ENCODE results near the gene SH3PXD2A. TPM values are rescaled to one million over a fixed set of nuclear protein-coding genes. Genes with fewer than 3 reads are reported as not detected.

Gene SH3PXD2A
- total RNA-seq, 1 experiment from 2014 or later: 54.9 TPM

GRCh38 chr10:103548006-103548405, 307.4 kb downstream of the SH3PXD2A start:
- BruUV-seq (replicated peaks): no TSS peak
- CTCF ChIA-PET: no interaction called here
- Histone ChIP-seq H3K27ac (ENCODE audit: low read depth, low read length, poor library complexity, severe bottlenecking) (no peak overlapping the region), H3K4me3 (ENCODE audit: low read depth, low read length, poor library complexity, severe bottlenecking) (no peak overlapping the region), H3K9me3 (ENCODE audit: low read depth, low read length, poor library complexity, severe bottlenecking) (no peaks in the 10 kb centered on the region), H3K36me3 (ENCODE audit: insufficient read depth, low read length, poor library complexity, severe bottlenecking) (no peaks in the 10 kb centered on the region), H3K4me1 (ENCODE audit: insufficient read depth, low read length, poor library complexity, severe bottlenecking) (peaks cover 20% of the 10 kb centered on the region), H3K27me3 (replicated peaks; ENCODE audit: insufficient read depth, low read depth, low read length, poor library complexity) (no peaks in the 10 kb centered on the region)
- TF ChIP-seq CTCF (conservative IDR thresholded peaks at IDR 0.05; ENCODE audit: low read depth, low read length): no peak
- no peak for TF ChIP-seq EZH2 (IDR thresholded peaks at IDR 0.05; ENCODE audit: borderline replicate concordance, low read depth, low read length, poor library complexity, severe bottlenecking)
- intact Hi-C loops (cut with micrococcal nuclease; ENCODE audit: unreplicated experiment): no loop called here
- POLR2A ChIA-PET (ENCODE audit: low non-redundant PET): no interaction called here
- DNase-seq (ENCODE audit: low spot score): no peak

- intact Hi-C loops (cut with micrococcal nuclease; ENCODE audit: unreplicated experiment): no loop called here
- peak; percentile 30 for DNase-seq (ENCODE audit: low spot score)
- CTCF ChIA-PET: no interaction called here
- no peaks in the 10 kb centered on the region for H3K36me3 ChIP-seq (ENCODE audit: insufficient read depth, low read length, poor library complexity, severe bottlenecking)
- no peaks in the 10 kb centered on the region for H3K27me3 ChIP-seq (replicated peaks; ENCODE audit: insufficient read depth, low read depth, low read length, poor library complexity)
- no TSS peak for BruUV-seq (replicated peaks)
- H3K9me3 ChIP-seq (ENCODE audit: low read depth, low read length, poor library complexity, severe bottlenecking): no peaks in the 10 kb centered on the region
- TF ChIP-seq CTCF (conservative IDR thresholded peaks at IDR 0.05; ENCODE audit: low read depth, low read length) (no peak), EZH2 (IDR thresholded peaks at IDR 0.05; ENCODE audit: borderline replicate concordance, low read depth, low read length, poor library complexity, severe bottlenecking) (no peak)
- POLR2A ChIA-PET (ENCODE audit: low non-redundant PET): no interaction called here
- H3K4me1 ChIP-seq (ENCODE audit: insufficient read depth, low read length, poor library complexity, severe bottlenecking): peaks cover 24% of the 10 kb centered on the region
- H3K27ac ChIP-seq (ENCODE audit: low read depth, low read length, poor library complexity, severe bottlenecking): peak overlapping the region; percentile 44
- no peak overlapping the region for H3K4me3 ChIP-seq (ENCODE audit: low read depth, low read length, poor library complexity, severe bottlenecking)
Observed at GRCh38 chr10:103547391-103547946, 307.9 kb downstream of the SH3PXD2A start.

GRCh38 chr10:103546401-103546800, 309.0 kb downstream of the SH3PXD2A start:
- Histone ChIP-seq H3K9me3 (ENCODE audit: low read depth, low read length, poor library complexity, severe bottlenecking) (no peaks in the 10 kb centered on the region), H3K4me1 (ENCODE audit: insufficient read depth, low read length, poor library complexity, severe bottlenecking) (peaks cover 32% of the 10 kb centered on the region), H3K36me3 (ENCODE audit: insufficient read depth, low read length, poor library complexity, severe bottlenecking) (no peaks in the 10 kb centered on the region), H3K27me3 (replicated peaks; ENCODE audit: insufficient read depth, low read depth, low read length, poor library complexity) (no peaks in the 10 kb centered on the region), H3K4me3 (ENCODE audit: low read depth, low read length, poor library complexity, severe bottlenecking) (no peak overlapping the region), H3K27ac (ENCODE audit: low read depth, low read length, poor library complexity, severe bottlenecking) (no peak overlapping the region)
- no peak for DNase-seq (ENCODE audit: low spot score)
- ChIA-PET POLR2A (ENCODE audit: low non-redundant PET) (no interaction called here), CTCF (no interaction called here)
- no TSS peak for BruUV-seq (replicated peaks)
- intact Hi-C loops (cut with micrococcal nuclease; ENCODE audit: unreplicated experiment): no loop called here
- TF ChIP-seq EZH2 (IDR thresholded peaks at IDR 0.05; ENCODE audit: borderline replicate concordance, low read depth, low read length, poor library complexity, severe bottlenecking): no peak
- TF ChIP-seq CTCF (conservative IDR thresholded peaks at IDR 0.05; ENCODE audit: low read depth, low read length): no peak
